Measurements from ENCODE around the gene JAK1. TPM values are rescaled to one million over a fixed set of nuclear protein-coding genes. Genes with fewer than 3 reads are reported as not detected.

The JAK1 gene
- total RNA-seq, 3 donors from 2014 or later (not counting 1 experiment from before 2014, with no cell fraction given): 507 to 626 (median 526) TPM

- peak overlapping the region; percentile 54 for H3K4me3 ChIP-seq (ENCODE audit: low read length)
- H3K4me3 Mint-ChIP-seq: peak overlapping the region; percentile 66
- ATAC-seq: no peak
- H3K36me3 ChIP-seq (ENCODE audit: control insufficient read depth, insufficient read depth, low read length): no peaks in the 10 kb centered on the region
- no peaks in the 10 kb centered on the region for H3K27me3 ChIP-seq (ENCODE audit: control insufficient read depth, insufficient read depth, low read length)
- H3K9me3 ChIP-seq (ENCODE audit: control insufficient read depth, insufficient read depth, low read length): no peaks in the 10 kb centered on the region
- no peak for DNase-seq
- H3K9me3 Mint-ChIP-seq: no peaks in the 10 kb centered on the region
- H3K27ac Mint-ChIP-seq: peak overlapping the region; percentile 4 to 92
- H3K4me1 Mint-ChIP-seq: peaks cover 15 to 36% of the 10 kb centered on the region in 2 donors
- H3K27me3 Mint-ChIP-seq (ENCODE audit: low read depth in 2 of 2): peaks cover 0 to 5% of the 10 kb centered on the region in 2 donors
- TF ChIP-seq CTCF (IDR thresholded peaks at IDR 0.05): no peak
- no peaks in the 10 kb centered on the region for H3K36me3 Mint-ChIP-seq
- H3K27ac ChIP-seq (ENCODE audit: low read length): no peak overlapping the region
- intact Hi-C loops (cut with micrococcal nuclease): no loop called here
- 19% methylated on average over 11 of the region's 11 CpGs for WGBS (ENCODE audit: insufficient coverage)
- H3K4me1 ChIP-seq (ENCODE audit: control insufficient read depth, insufficient read depth, low read length): peaks cover 24% of the 10 kb centered on the region
Measured at GRCh38 chr1:65003316-65003664, 36.9 kb upstream of the JAK1 start.

- H3K27me3 ChIP-seq (ENCODE audit: control insufficient read depth, insufficient read depth, low read length): no peaks in the 10 kb centered on the region
- Mint-ChIP-seq H3K9me3 (no peaks in the 10 kb centered on the region), H3K27ac (peak overlapping the region; percentile 4 to 92), H3K4me3 (peak overlapping the region; percentile 66), H3K36me3 (no peaks in the 10 kb centered on the region), H3K4me1 (peaks cover 15 to 30% of the 10 kb centered on the region in 2 donors), H3K27me3 (ENCODE audit: low read depth in 2 of 2) (peaks cover 0 to 5% of the 10 kb centered on the region in 2 donors)
- H3K4me3 ChIP-seq (ENCODE audit: low read length): peak overlapping the region; percentile 54
- no peaks in the 10 kb centered on the region for H3K9me3 ChIP-seq (ENCODE audit: control insufficient read depth, insufficient read depth, low read length)
- no peaks in the 10 kb centered on the region for H3K36me3 ChIP-seq (ENCODE audit: control insufficient read depth, insufficient read depth, low read length)
- H3K27ac ChIP-seq (ENCODE audit: low read length): peak overlapping the region; percentile 44
- WGBS (ENCODE audit: insufficient coverage): 1% methylated on average over 72 of the region's 72 CpGs
- no peak for TF ChIP-seq CTCF (IDR thresholded peaks at IDR 0.05)
- intact Hi-C loops (cut with micrococcal nuclease): loop anchor here (1.0 kb wide), 2 partner anchors 37 to 79 kb away; no protein-coding TSS in a partner anchor
- peaks cover 23% of the 10 kb centered on the region for H3K4me1 ChIP-seq (ENCODE audit: control insufficient read depth, insufficient read depth, low read length)
- ATAC-seq (peak; percentile 88 to 94 (median 88)), DNase-seq (peak; percentile 85 to 86)
Measured at GRCh38 chr1:65002508-65003315, 36.4 kb upstream of the JAK1 start.

GRCh38 chr1:65002156-65002507, 35.8 kb upstream of the JAK1 start:
- Histone ChIP-seq H3K4me1 (ENCODE audit: control insufficient read depth, insufficient read depth, low read length) (peaks cover 23% of the 10 kb centered on the region), H3K4me3 (ENCODE audit: low read length) (peak overlapping the region; percentile 54), H3K36me3 (ENCODE audit: control insufficient read depth, insufficient read depth, low read length) (no peaks in the 10 kb centered on the region), H3K9me3 (ENCODE audit: control insufficient read depth, insufficient read depth, low read length) (no peaks in the 10 kb centered on the region), H3K27ac (ENCODE audit: low read length) (peak overlapping the region; percentile 15), H3K27me3 (ENCODE audit: control insufficient read depth, insufficient read depth, low read length) (no peaks in the 10 kb centered on the region)
- no peak for DNase-seq
- ATAC-seq: no peak
- 68% methylated on average over 11 of the region's 12 CpGs for WGBS (ENCODE audit: insufficient coverage)
- H3K27me3 Mint-ChIP-seq (ENCODE audit: low read depth in 2 of 2): peaks cover 0 to 5% of the 10 kb centered on the region in 2 donors
- peak overlapping the region; percentile 66 for H3K4me3 Mint-ChIP-seq
- H3K9me3 Mint-ChIP-seq: no peaks in the 10 kb centered on the region
- H3K36me3 Mint-ChIP-seq: no peaks in the 10 kb centered on the region
- H3K4me1 Mint-ChIP-seq: peaks cover 15 to 30% of the 10 kb centered on the region in 2 donors
- no peak for TF ChIP-seq CTCF (IDR thresholded peaks at IDR 0.05)
- intact Hi-C loops (cut with micrococcal nuclease): loop anchor here (1.0 kb wide), 2 partner anchors 37 to 79 kb away; no protein-coding TSS in a partner anchor
- peak overlapping the region; percentile 4 to 92 for H3K27ac Mint-ChIP-seq
